ENCODE data around the gene LYST. TPM values are rescaled to one million over a fixed set of nuclear protein-coding genes. Genes with fewer than 3 reads are reported as not detected.

The LYST gene
- total and polyA plus RNA-seq, 2 of the 8 experiments (the other 6 are each of a cell fraction or from before 2014, with no cell fraction given), result 0.29 to 0.58 TPM

DNA sequence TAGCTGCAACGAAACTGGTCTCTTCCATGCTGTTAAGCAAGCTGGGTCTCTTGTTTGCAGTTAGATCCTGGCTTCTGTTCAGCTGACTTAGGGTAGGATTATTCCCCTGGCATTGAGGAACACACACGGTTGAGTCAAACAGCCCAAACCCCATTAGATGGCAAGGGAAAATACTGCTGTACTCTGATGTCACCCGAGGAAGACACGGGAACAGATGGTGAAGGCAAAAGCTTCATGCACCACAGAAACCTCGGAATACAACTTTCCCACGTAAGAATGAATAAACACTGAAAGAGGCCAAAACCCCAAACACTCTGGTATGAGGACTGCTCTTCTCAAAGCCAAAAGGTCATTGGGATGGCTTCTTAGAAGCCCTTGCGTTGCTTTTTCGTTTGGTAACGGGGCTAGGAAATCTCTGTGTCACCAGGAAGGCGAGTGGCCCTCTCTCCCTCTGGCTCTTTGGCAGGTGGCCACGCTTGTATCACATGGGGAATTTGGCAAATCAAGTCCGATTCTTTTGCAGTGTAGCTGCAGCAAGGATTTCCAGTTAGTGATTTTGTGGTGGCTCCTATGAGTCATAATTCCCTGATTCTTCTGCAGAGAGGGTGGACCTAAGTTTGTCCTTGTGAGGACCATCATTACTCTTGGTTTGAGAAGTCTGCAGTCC lies 16.7 kb upstream of the LYST start:
- Histone ChIP-seq H3K4ac (replicated peaks; ENCODE audit: insufficient read length, low read depth, low read length) (no peak overlapping the region), H2BK120ac (replicated peaks; ENCODE audit: low read depth, low read length) (no peak overlapping the region), H3K56ac (replicated peaks; ENCODE audit: insufficient read length, low read depth, low read length) (no peak overlapping the region), H3K4me3 (ENCODE audit: extremely low read depth in 1 of 4, insufficient read depth in 2 of 4, low read depth in 3 of 4, low read length in 4 of 4) (no peak overlapping the region), H2BK5ac (ENCODE audit: low read depth, low read length) (no peak overlapping the region), H2AFZ (ENCODE audit: low read length) (peak overlapping the region; percentile 35), H3K36me3 (ENCODE audit: control insufficient read depth in 2 of 4, insufficient read depth in 4 of 4, low read length in 3 of 4) (no peaks in the 10 kb centered on the region), H3K4me1 (replicated peaks in 1 of 4; ENCODE audit: control insufficient read depth in 3 of 4, insufficient read depth in 4 of 4, low read length in 3 of 4) (no peaks in the 10 kb centered on the region), H4K20me1 (replicated peaks in 1 of 2; ENCODE audit: control insufficient read depth in 1 of 2, insufficient read depth in 2 of 2, low read length in 2 of 2) (no peaks in the 10 kb centered on the region), H3K79me1 (ENCODE audit: low read depth, low read length) (no peaks in the 10 kb centered on the region; the same call in 1 of the 2 replicates), H3K23me2 (ENCODE audit: low read depth, low read length) (no peaks in the 10 kb centered on the region), H3K9ac (replicated peaks in 1 of 4; ENCODE audit: extremely low read depth in 1 of 4, low read depth in 3 of 4, low read length in 3 of 4) (no peak overlapping the region), H3K4me2 (ENCODE audit: insufficient read depth in 1 of 2, low read depth in 2 of 2, low read length in 2 of 2) (no peak overlapping the region), H3K18ac (ENCODE audit: extremely low read depth, low read length) (no peak overlapping the region), H2BK12ac (ENCODE audit: low read depth, low read length) (no peak overlapping the region), H4K5ac (ENCODE audit: insufficient read length, low read depth, low read length) (no peak overlapping the region), H4K91ac (replicated peaks; ENCODE audit: insufficient read length, low read length) (no peak overlapping the region), H2BK15ac (ENCODE audit: low read length) (no peak overlapping the region), H3K9me3 (ENCODE audit: insufficient read depth in 2 of 2, low read depth in 1 of 2, low read length in 1 of 2) (no peaks in the 10 kb centered on the region), H2BK20ac (ENCODE audit: low read length) (no peak overlapping the region), H3K27me3 (replicated peaks in 1 of 4; ENCODE audit: control insufficient read depth in 3 of 4, extremely low read depth in 1 of 4, insufficient read depth in 3 of 4, low read length in 3 of 4) (no peaks in the 10 kb centered on the region), H3K14ac (ENCODE audit: insufficient read length) (no peak overlapping the region), H3K23ac (ENCODE audit: insufficient read length) (no peak overlapping the region), H3K79me2 (ENCODE audit: control insufficient read depth in 1 of 2, insufficient read depth in 2 of 2, low read length in 2 of 2) (no peaks in the 10 kb centered on the region), H3K27ac (ENCODE audit: low read depth, low read length) (no peak overlapping the region), H2AK5ac (ENCODE audit: low read depth, low read length) (no peak overlapping the region), H4K8ac (ENCODE audit: extremely low read depth, insufficient read depth, low read length) (no peak overlapping the region)
- ChIA-PET POLR2A (ENCODE audit: partially characterized antibody) (interaction anchor here (1.0 kb wide), 1 partner anchor 18 kb away, joined by 3 read pairs; no protein-coding TSS in a partner anchor), CTCF (ENCODE audit: partially characterized antibody) (interaction anchor here (1.0 to 1.3 kb wide), 2 partner anchors 23 to 59 kb away, joined by 3 to 4 read pairs; no protein-coding TSS in a partner anchor)
- DNase-seq (ENCODE audit: low read depth in 1 of 2, low spot score in 2 of 2), result no peak
- TF ChIP-seq ZNF274 (IDR thresholded peaks at IDR 0.05; ENCODE audit: borderline replicate concordance, extremely low read depth, low read length), result no peak
- TF ChIP-seq SAP30 (IDR thresholded peaks at IDR 0.05; ENCODE audit: insufficient read depth, insufficient replicate concordance, low read length), result no peak
- no peak for TF ChIP-seq SP1 (IDR thresholded peaks at IDR 0.05; ENCODE audit: low read depth, low read length)
- TF ChIP-seq, protein P1, sequence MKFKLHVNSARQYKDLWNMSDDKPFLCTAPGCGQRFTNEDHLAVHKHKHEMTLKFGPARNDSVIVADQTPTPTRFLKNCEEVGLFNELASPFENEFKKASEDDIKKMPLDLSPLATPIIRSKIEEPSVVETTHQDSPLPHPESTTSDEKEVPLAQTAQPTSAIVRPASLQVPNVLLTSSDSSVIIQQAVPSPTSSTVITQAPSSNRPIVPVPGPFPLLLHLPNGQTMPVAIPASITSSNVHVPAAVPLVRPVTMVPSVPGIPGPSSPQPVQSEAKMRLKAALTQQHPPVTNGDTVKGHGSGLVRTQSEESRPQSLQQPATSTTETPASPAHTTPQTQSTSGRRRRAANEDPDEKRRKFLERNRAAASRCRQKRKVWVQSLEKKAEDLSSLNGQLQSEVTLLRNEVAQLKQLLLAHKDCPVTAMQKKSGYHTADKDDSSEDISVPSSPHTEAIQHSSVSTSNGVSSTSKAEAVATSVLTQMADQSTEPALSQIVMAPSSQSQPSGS (IDR thresholded peaks at IDR 0.05; ENCODE audit: low read length), result no peak
- TF ChIP-seq, protein P2, sequence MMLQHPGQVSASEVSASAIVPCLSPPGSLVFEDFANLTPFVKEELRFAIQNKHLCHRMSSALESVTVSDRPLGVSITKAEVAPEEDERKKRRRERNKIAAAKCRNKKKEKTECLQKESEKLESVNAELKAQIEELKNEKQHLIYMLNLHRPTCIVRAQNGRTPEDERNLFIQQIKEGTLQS (IDR thresholded peaks at IDR 0.05; ENCODE audit: insufficient read depth, low read depth, low read length), result no peak
- 85% methylated on average over 12 of the region's 12 CpGs; no CpG with 5 or more reads in 1 of the 2 experiments for WGBS, 2 experiments (ENCODE audit: extremely low coverage in 1 of 2, insufficient coverage in 1 of 2, insufficient read length in 1 of 2, insufficient replicate concordance in 2 of 2, low coverage in 1 of 2, low lambda C conversion rate in 2 of 2, missing lambda C conversion rate in 1 of 2)
- no peak for FAIRE-seq

Data from H1 (cell line).